ENCODE results near the gene PRC1. TPM values are rescaled to one million over a fixed set of nuclear protein-coding genes. Genes with fewer than 3 reads are reported as not detected.

Gene PRC1
- total RNA-seq, 1 experiment from 2014 or later: 75.7 TPM

DNA sequence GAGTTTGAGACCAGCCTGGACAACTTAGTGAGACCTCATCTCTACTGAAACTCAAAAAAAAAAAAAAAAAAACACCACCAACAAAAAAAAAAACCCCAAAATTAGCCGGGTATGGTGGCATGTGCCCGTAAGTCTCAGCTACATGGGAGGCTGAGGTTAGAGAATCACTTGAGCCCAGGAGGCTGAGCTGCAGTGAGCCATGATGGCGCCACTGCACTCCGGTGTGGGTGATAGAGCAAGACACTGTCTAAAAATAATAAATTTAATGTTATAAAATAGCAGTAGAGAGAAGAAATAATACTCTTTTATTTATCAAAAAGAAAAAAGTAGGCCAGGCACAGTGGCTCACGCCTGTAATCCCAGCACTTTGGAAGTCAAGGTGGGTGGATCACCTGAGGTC is 22.2 kb downstream of the PRC1 start:
- no CpG with 5 or more reads among the region's 5 CpGs for whole genome bisulfite sequencing (ENCODE audit: extremely low coverage, insufficient read length, low lambda C conversion rate)
- Mint-ChIP-seq H3K9me3 (no peaks in the 10 kb centered on the region), H3K36me3 (ENCODE audit: insufficient read depth in 1 of 3, low read depth in 3 of 3) (peaks cover 54 to 87% (median 83%) of the 10 kb centered on the region in 3 experiments; a peak in 6 of 7 replicates), H3K4me1 (no peaks in the 10 kb centered on the region), H3K27me3 (ENCODE audit: low read depth) (no peaks in the 10 kb centered on the region), H3K27ac (no peak overlapping the region), H3K4me3 (no peak overlapping the region)
- Histone ChIP-seq H3K27ac (ENCODE audit: insufficient read length, low read depth, low read length) (no peak overlapping the region), H3K4me1 (ENCODE audit: insufficient read depth, low read length) (no peaks in the 10 kb centered on the region), H2BK15ac (ENCODE audit: low read depth, low read length) (no peak overlapping the region), H2AK5ac (ENCODE audit: insufficient read length, low read length) (no peak overlapping the region), H4K5ac (ENCODE audit: insufficient read length, low read depth, low read length) (no peak overlapping the region), H4K91ac (ENCODE audit: insufficient read length, low read depth, low read length) (no peak overlapping the region), H2BK20ac (ENCODE audit: low read depth, low read length, poor library complexity, severe bottlenecking) (no peak overlapping the region), H3K9ac (ENCODE audit: extremely low read depth, insufficient read length, low read length) (no peak overlapping the region), H3T11ph (ENCODE audit: low read length) (no peak overlapping the region), H2BK12ac (ENCODE audit: insufficient read length, low read depth, low read length) (no peak overlapping the region), H3K18ac (ENCODE audit: insufficient read length, low read depth, low read length) (no peak overlapping the region), H2AFZ (ENCODE audit: low read length) (no peak overlapping the region), H3K79me1 (ENCODE audit: insufficient read depth, low read depth, low read length, poor library complexity, severe bottlenecking) (peaks cover 2% of the 10 kb centered on the region), H2BK5ac (ENCODE audit: insufficient read length, low read length) (no peak overlapping the region), H3K14ac (ENCODE audit: insufficient read depth, low read length) (no peak overlapping the region), H3K79me2 (ENCODE audit: insufficient read depth, low read length) (no peaks in the 10 kb centered on the region), H2BK120ac (ENCODE audit: low read depth, low read length, poor library complexity, severe bottlenecking) (no peak overlapping the region), H3K23me2 (ENCODE audit: insufficient read length, low read depth, low read length, poor library complexity, severe bottlenecking) (no peaks in the 10 kb centered on the region), H4K8ac (replicated peaks; ENCODE audit: insufficient read length, low read depth, low read length) (no peak overlapping the region), H3K9me3 (ENCODE audit: control insufficient read depth, low read depth, low read length) (no peaks in the 10 kb centered on the region), H3K56ac (ENCODE audit: insufficient read length, low read depth, low read length) (no peak overlapping the region), H3K27me3 (ENCODE audit: insufficient read depth, low read length) (no peaks in the 10 kb centered on the region), H4K20me1 (ENCODE audit: control insufficient read depth, insufficient read depth, insufficient read length) (no peaks in the 10 kb centered on the region), H3K4ac (ENCODE audit: low read depth, low read length) (no peak overlapping the region), H3K23ac (ENCODE audit: insufficient read length, low read depth, low read length) (no peak overlapping the region), H3K4me2 (ENCODE audit: insufficient read depth, insufficient read length, low read length) (no peak overlapping the region)
- no peak for DNase-seq
- no peak for TF ChIP-seq CTCF (conservative IDR thresholded peaks at IDR 0.05)

Data from H9 (cell line).